CD4-positive, alpha-beta T cell treated with Interleukin-21 for 1 hour (primary cell): ENCODE data around the gene DIPK1C.

Experiments used
- DNase-seq: peaks from one replicate; pipeline ENCODE4 v3.0.0-alpha.2; 2020

DIPK1C gene

GRCh38 chr18:74480149-74480651 is 23.1 kb upstream of the DIPK1C start:
- no peak for DNase-seq

- no peak for DNase-seq
Observed at GRCh38 chr18:74479486-74480148, 22.5 kb upstream of the DIPK1C start.

GRCh38 chr18:74478880-74479279 is 21.8 kb upstream of the DIPK1C start:
- no peak for DNase-seq

- no peak for DNase-seq
Observed at GRCh38 chr18:74478316-74478715, 21.2 kb upstream of the DIPK1C start.

- DNase-seq = no peak
Observed at GRCh38 chr18:74477771-74478170, 20.7 kb upstream of the DIPK1C start.

GRCh38 chr18:74476140-74476539 is 19.0 kb upstream of the DIPK1C start:
- DNase-seq = no peak

GRCh38 chr18:74473976-74474640 is 17.0 kb upstream of the DIPK1C start:
- no peak for DNase-seq

GRCh38 chr18:74472312-74472711 is 15.2 kb upstream of the DIPK1C start:
- no peak for DNase-seq

GRCh38 chr18:74468547-74469061 is 11.5 kb upstream of the DIPK1C start:
- DNase-seq = no peak

- DNase-seq = no peak
Observed at GRCh38 chr18:74465775-74466174, 8.7 kb upstream of the DIPK1C start.

- no peak for DNase-seq
Observed at GRCh38 chr18:74463983-74464382, 6.9 kb upstream of the DIPK1C start.

- DNase-seq = no peak
Observed at GRCh38 chr18:74463254-74463653, 6.1 kb upstream of the DIPK1C start.

GRCh38 chr18:74460825-74461224 is 3.7 kb upstream of the DIPK1C start:
- no peak for DNase-seq

- no peak for DNase-seq
Observed at GRCh38 chr18:74459889-74460288, 2.8 kb upstream of the DIPK1C start.

- no peak for DNase-seq
Observed at GRCh38 chr18:74457725-74458421, 765 bp upstream of the DIPK1C start.

- DNase-seq = no peak
Observed at GRCh38 chr18:74456349-74457042, 612 bp downstream of the DIPK1C start.

- no peak for DNase-seq
Observed at GRCh38 chr18:74456017-74456348, 1.1 kb downstream of the DIPK1C start.

- DNase-seq = no peak
Observed at GRCh38 chr18:74455386-74455785, 1.7 kb downstream of the DIPK1C start.

GRCh38 chr18:74454279-74454751 is 2.8 kb downstream of the DIPK1C start:
- DNase-seq = no peak

GRCh38 chr18:74453642-74454198 is 3.4 kb downstream of the DIPK1C start:
- DNase-seq = no peak

GRCh38 chr18:74453016-74453566 is 4.0 kb downstream of the DIPK1C start:
- no peak for DNase-seq

- no peak for DNase-seq
Observed at GRCh38 chr18:74451148-74451547, 6.0 kb downstream of the DIPK1C start.
